SK-N-SH (cell line): ENCODE results near the gene NTM. TPM values are rescaled to one million over a fixed set of nuclear protein-coding genes. Genes with fewer than 3 reads are reported as not detected.

Experiments used
- CTCF ChIA-PET: fragments of 300-600, 350-600 bp; formaldehyde crosslinking; extraction: SDS; loops from one replicate; lab custom pipeline; 2021; lab: Yijun Ruan, JAX
- POLR2A ChIA-PET: fragments of 350-600 bp; sonication (Branson Sonifier 250); formaldehyde crosslinking; extraction: SDS; loops from one replicate; lab custom pipeline; 2020; ENCODE audit warnings: antibody characterized with exemption, inconsistent platforms; lab: Yijun Ruan, JAX
- DNase-seq: peaks from one replicate; pipeline ENCODE4 v3.0.0; 2012
- H2AFZ ChIP-seq: fragments of 200-600 bp; sonication (generic); 2 replicates; pipeline ENCODE4 v1.8.1; 2016; ENCODE audit warnings: antibody characterized with exemption, mild to moderate bottlenecking, low read depth
- H3F3A ChIP-seq: fragments of 200-600 bp; sonication (generic); replicated peaks from 2 replicates; pipeline ENCODE3; 2016; ENCODE audit warnings: antibody characterized with exemption, mild to moderate bottlenecking; ENCODE audit not compliant: insufficient read depth
- H3K27ac ChIP-seq, 2 experiments: fragments of 200-500 bp in 1 of 2; fragments of 200-600 bp in 1 of 2; sonication (Bioruptor generic) in 1 of 2; sonication (generic), shearing (Covaris generic) in 1 of 2; 2 replicates each; pipeline versions ENCODE4 v1.5.1 to v1.6.1; 2014 to 2016; ENCODE audit warnings: low read depth in 2 of 2, inconsistent platforms in 1 of 2, low read length in 1 of 2, mild to moderate bottlenecking in 1 of 2, mixed read lengths in 1 of 2
- H3K27me3 ChIP-seq: fragments of 200-600 bp; sonication (generic), shearing (Covaris generic); 2 replicates; pipeline ENCODE4 v1.6.1; 2016; ENCODE audit warnings: mixed run types; ENCODE audit not compliant: insufficient read depth
- H3K36me3 ChIP-seq, 2 experiments: fragments of 200-500 bp in 1 of 2; fragments of 200-600 bp in 1 of 2; sonication (Bioruptor generic) in 1 of 2; sonication (generic) in 1 of 2; replicated peaks in 1 of 2; 2 replicates each; pipeline versions ENCODE3 to v1.5.1; 2014 to 2016; ENCODE audit warnings: low read length in 1 of 2, mild to moderate bottlenecking in 1 of 2; ENCODE audit not compliant: insufficient read depth in 2 of 2, control insufficient read depth in 1 of 2
- H3K4me1 ChIP-seq, 2 experiments: fragments of 200-500 bp in 1 of 2; fragments of 200-600 bp in 1 of 2; sonication (Bioruptor generic) in 1 of 2; sonication (generic), shearing (Covaris generic) in 1 of 2; 2 replicates each; pipeline versions ENCODE4 v1.5.1 to v1.6.1; 2014 to 2016; ENCODE audit warnings: low read depth in 1 of 2, low read length in 1 of 2, mixed run types in 1 of 2; ENCODE audit not compliant: insufficient read depth in 2 of 2, control insufficient read depth in 1 of 2
- H3K4me2 ChIP-seq: fragments of 200-600 bp; sonication (generic), shearing (Covaris generic); 2 replicates; pipeline ENCODE4 v1.6.1; 2017; ENCODE audit warnings: mixed run types
- H3K4me3 ChIP-seq, 2 experiments: fragments of 200-500 bp in 1 of 2; fragments of 200-600 bp in 1 of 2; sonication (Bioruptor generic) in 1 of 2; sonication (generic), shearing (Covaris generic) in 1 of 2; 2 replicates each; pipeline versions ENCODE4 v1.5.1 to v1.8.1; 2014 to 2016; ENCODE audit warnings: low read depth in 2 of 2, inconsistent platforms in 1 of 2, low read length in 1 of 2, mild to moderate bottlenecking in 1 of 2, mixed read lengths in 1 of 2, moderate library complexity in 1 of 2
- H3K79me2 ChIP-seq: fragments of 200-600 bp; sonication (generic); 2 replicates; pipeline ENCODE4 v1.8.1; 2017; ENCODE audit warnings: mild to moderate bottlenecking; ENCODE audit not compliant: insufficient read depth
- H3K9ac ChIP-seq: fragments of 200-600 bp; sonication (generic); 2 replicates; pipeline ENCODE4 v1.6.1; 2017; ENCODE audit warnings: mixed run types
- H3K9me2 ChIP-seq: fragments of 200-600 bp; sonication (generic); 2 replicates; pipeline ENCODE4 v1.6.1; 2017; ENCODE audit warnings: mixed run types
- H3K9me3 ChIP-seq: fragments of 200-600 bp; sonication (generic); 2 replicates; pipeline ENCODE4 v1.6.1; 2017; ENCODE audit warnings: mixed run types, mild to moderate bottlenecking, moderate library complexity
- H4K20me1 ChIP-seq: fragments of 200-600 bp; sonication (generic); 2 replicates; pipeline ENCODE4 v1.6.1; 2017; ENCODE audit warnings: mild to moderate bottlenecking, mixed run types; ENCODE audit not compliant: insufficient read depth
- CTCF ChIP-seq: fragments of 200-600 bp; sonication (generic); IDR thresholded peaks from 2 replicates; pipeline ENCODE4 v1.6.1; 2017; ENCODE audit warnings: antibody characterized with exemption, mild to moderate bottlenecking, moderate library complexity
- ELF1 ChIP-seq: IDR thresholded peaks from 2 replicates; pipeline ENCODE4 v1.4.0; 2012
- EZH2phosphoT487 ChIP-seq: fragments of 200-600 bp; sonication (generic); IDR thresholded peaks from 2 replicates; pipeline ENCODE4 v1.6.1; 2017; ENCODE audit warnings: low read depth, mixed run types, mild to moderate bottlenecking, antibody characterized with exemption, moderate library complexity, borderline replicate concordance
- FOSL2 ChIP-seq: IDR thresholded peaks from 2 replicates; pipeline ENCODE4 v1.4.0; 2012; ENCODE audit warnings: low read depth, mild to moderate bottlenecking, moderate library complexity, borderline replicate concordance
- FOXM1 ChIP-seq: IDR thresholded peaks from 2 replicates; pipeline ENCODE4 v1.4.0; 2012; ENCODE audit warnings: low read depth, mild to moderate bottlenecking
- GABPA ChIP-seq: IDR thresholded peaks from 2 replicates; pipeline ENCODE4 v1.4.0; 2012; ENCODE audit warnings: low read depth, mild to moderate bottlenecking
- GATA2 ChIP-seq: sonication (generic); formaldehyde crosslinking; IDR thresholded peaks from 2 replicates; pipeline ENCODE4 v1.5.0; 2020; ENCODE audit warnings: mild to moderate bottlenecking, missing genetic modification reagents
- IRF3 ChIP-seq: fragments of 150-350 bp; IDR thresholded peaks from 2 replicates; pipeline ENCODE4 v1.6.1; 2016; ENCODE audit warnings: mild to moderate bottlenecking, low read depth, low read length
- JUND ChIP-seq: IDR thresholded peaks from 2 replicates; pipeline ENCODE4 v1.4.0; 2012
- MXI1 ChIP-seq: IDR thresholded peaks from 2 replicates; pipeline ENCODE4 v1.6.1; 2012; ENCODE audit warnings: mild to moderate bottlenecking, low read depth, low read length, improper control_type of control experiment
- NFIC ChIP-seq: IDR thresholded peaks from 2 replicates; pipeline ENCODE4 v1.4.0; 2012; ENCODE audit warnings: borderline replicate concordance
- RAD21 ChIP-seq: IDR thresholded peaks from 2 replicates; pipeline ENCODE4 v1.6.1; 2012; ENCODE audit warnings: mild to moderate bottlenecking, low read length
- RXRA ChIP-seq: IDR thresholded peaks from 2 replicates; pipeline ENCODE4 v1.4.0; 2012; ENCODE audit warnings: low read depth, mild to moderate bottlenecking, borderline replicate concordance
- SMC3 ChIP-seq: IDR thresholded peaks from 2 replicates; pipeline ENCODE4 v1.6.1; 2012; ENCODE audit warnings: low read depth, low read length, improper control_type of control experiment
- TAF1 ChIP-seq: IDR thresholded peaks from 2 replicates; pipeline ENCODE4 v1.6.1; 2012; ENCODE audit warnings: low read depth, mild to moderate bottlenecking, low read length, moderate library complexity, borderline replicate concordance
- TEAD4 ChIP-seq: IDR thresholded peaks from 2 replicates; pipeline ENCODE4 v1.4.0; 2012; ENCODE audit warnings: mild to moderate bottlenecking, borderline replicate concordance; ENCODE audit not compliant: insufficient read depth
- YY1 ChIP-seq: IDR thresholded peaks from 2 replicates; pipeline ENCODE4 v1.4.0; 2012; ENCODE audit warnings: low read depth, mild to moderate bottlenecking
- ZBTB33 ChIP-seq: IDR thresholded peaks from 2 replicates; pipeline ENCODE4 v1.4.0; 2012; ENCODE audit warnings: low read depth, borderline replicate concordance
- WGBS: methylation state at CpG from one replicate; pipeline ENCODE4 v1.1.6; 2017; ENCODE audit warnings: low lambda C conversion rate; 5-methylcytosine and 5-hydroxymethylcytosine counted together
- polyA plus RNA-seq, 3 experiments: library from polyadenylated mRNA; depleted of rRNA; stranded (reverse); fragments of >200 nt; gene quantifications; 2 replicates each; pipeline ENCODE4 v1.2.3, GENCODE V29; 2012

Gene NTM
- polyA plus RNA-seq, 1 of the 3 experiments (the other 2 are of a cell fraction), result 20.0 TPM

- no peaks in the 10 kb centered on the region for H3F3A ChIP-seq
- H3K9ac ChIP-seq, result no peak overlapping the region
- H3K9me3 ChIP-seq, result no peaks in the 10 kb centered on the region
- H4K20me1 ChIP-seq, result no peaks in the 10 kb centered on the region
- DNase-seq, result no peak
- H3K36me3 ChIP-seq, result no peaks in the 10 kb centered on the region
- no peaks in the 10 kb centered on the region for H3K4me1 ChIP-seq
- no peaks in the 10 kb centered on the region for H3K9me2 ChIP-seq
- no peak overlapping the region for H3K27ac ChIP-seq
- H3K4me2 ChIP-seq, result no peak overlapping the region
- ChIA-PET CTCF (no interaction called here), POLR2A (no interaction called here)
- H3K27me3 ChIP-seq, result no peaks in the 10 kb centered on the region
- H2AFZ ChIP-seq, result no peak overlapping the region
- 53% methylated on average over 8 of the region's 8 CpGs for WGBS
- no peak overlapping the region for H3K4me3 ChIP-seq
- no peaks in the 10 kb centered on the region for H3K79me2 ChIP-seq
- no peak for TF ChIP-seq SMC3
- TF ChIP-seq FOSL2, result no peak
- no peak for TF ChIP-seq IRF3
- TF ChIP-seq ELF1, result no peak
- TF ChIP-seq TEAD4, result no peak
- no peak for TF ChIP-seq GATA2 (CRISPR knock-in tag)
- TF ChIP-seq ZBTB33, result no peak
- no peak for TF ChIP-seq RXRA
- no peak for TF ChIP-seq RAD21
- no peak for TF ChIP-seq YY1
- TF ChIP-seq EZH2phosphoT487, result no peak
- TF ChIP-seq JUND, result no peak
- no peak for TF ChIP-seq TAF1
- TF ChIP-seq NFIC, result no peak
- no peak for TF ChIP-seq GABPA
- no peak for TF ChIP-seq MXI1
- no peak for TF ChIP-seq FOXM1
- TF ChIP-seq CTCF, result no peak
These were observed 251.8 kb downstream of the NTM start for GRCh38 chr11:131622193-131622592.
